Measurements from ENCODE around the gene LRRC52. TPM values are rescaled to one million over a fixed set of nuclear protein-coding genes. Genes with fewer than 3 reads are reported as not detected.

Gene LRRC52
- total RNA-seq, 6 experiments from 2014 or later = not detected

GRCh38 chr1:165497069-165498013, 46.5 kb upstream of the LRRC52 start:
- TF ChIP-seq CTCF (IDR thresholded peaks at IDR 0.05) = no peak
- H3K36me3 Mint-ChIP-seq (ENCODE audit: low read depth) = no peaks in the 10 kb centered on the region

GRCh38 chr1:165501330-165501969, 42.4 kb upstream of the LRRC52 start:
- no peak overlapping the region for H3K4me3 Mint-ChIP-seq
- H3K27me3 Mint-ChIP-seq (ENCODE audit: insufficient read depth) = peaks cover 3% of the 10 kb centered on the region

More at GRCh38 chr1:165497069-165498013, 46.5 kb upstream of the LRRC52 start:
- Mint-ChIP-seq H3K4me3 (no peak overlapping the region), H3K27ac (no peak overlapping the region), H3K9me3 (no peaks in the 10 kb centered on the region), H3K4me1 (ENCODE audit: low read depth) (no peaks in the 10 kb centered on the region), H3K27me3 (ENCODE audit: insufficient read depth) (no peaks in the 10 kb centered on the region; the same call in none of the 2 replicates)
- DNase-seq = no peak

DNA sequence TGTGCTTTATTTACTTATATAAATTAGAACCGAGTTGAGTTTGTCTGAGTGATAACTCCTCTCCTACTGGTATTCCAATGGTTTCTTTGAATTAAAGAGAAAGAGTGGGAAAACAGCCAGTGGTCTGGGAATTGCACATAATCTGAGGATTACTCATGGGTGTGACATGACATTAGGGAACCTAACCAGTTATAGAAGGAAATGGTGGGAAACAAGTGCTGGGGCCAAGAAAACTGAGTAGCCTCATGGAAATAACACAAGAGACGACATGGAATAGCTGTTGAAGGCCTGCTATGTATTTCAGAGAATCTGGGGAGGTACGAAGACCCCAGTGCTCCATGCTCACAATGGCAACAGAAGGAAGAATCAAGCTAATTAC, 41.8 kb upstream of the LRRC52 start:
- no peak overlapping the region for H3K27ac Mint-ChIP-seq
- no peaks in the 10 kb centered on the region for H3K9me3 Mint-ChIP-seq
- no peak overlapping the region for H3K4me3 Mint-ChIP-seq
- DNase-seq = no peak
- H3K27me3 Mint-ChIP-seq (ENCODE audit: insufficient read depth) = peaks cover 3% of the 10 kb centered on the region
- TF ChIP-seq CTCF (IDR thresholded peaks at IDR 0.05) = no peak
- no peaks in the 10 kb centered on the region for H3K36me3 Mint-ChIP-seq (ENCODE audit: low read depth)
- H3K4me1 Mint-ChIP-seq (ENCODE audit: low read depth) = no peaks in the 10 kb centered on the region

More at GRCh38 chr1:165501330-165501969, 42.4 kb upstream of the LRRC52 start:
- H3K36me3 Mint-ChIP-seq (ENCODE audit: low read depth) = no peaks in the 10 kb centered on the region
- DNase-seq = no peak
- no peaks in the 10 kb centered on the region for H3K9me3 Mint-ChIP-seq
- H3K27ac Mint-ChIP-seq = no peak overlapping the region
- TF ChIP-seq CTCF (IDR thresholded peaks at IDR 0.05) = no peak
- H3K4me1 Mint-ChIP-seq (ENCODE audit: low read depth) = no peaks in the 10 kb centered on the region

GRCh38 chr1:165507570-165507969, 36.2 kb upstream of the LRRC52 start:
- no peaks in the 10 kb centered on the region for H3K4me1 Mint-ChIP-seq (ENCODE audit: low read depth)

GRCh38 chr1:165508291-165508690, 35.5 kb upstream of the LRRC52 start:
- H3K9me3 Mint-ChIP-seq = no peaks in the 10 kb centered on the region
- peaks cover 4% of the 10 kb centered on the region for H3K27me3 Mint-ChIP-seq (ENCODE audit: insufficient read depth)

More at GRCh38 chr1:165507570-165507969, 36.2 kb upstream of the LRRC52 start:
- H3K36me3 Mint-ChIP-seq (ENCODE audit: low read depth) = no peaks in the 10 kb centered on the region
- DNase-seq = no peak
- H3K9me3 Mint-ChIP-seq = no peaks in the 10 kb centered on the region
- no peak for TF ChIP-seq CTCF (IDR thresholded peaks at IDR 0.05)
- peaks cover 2% of the 10 kb centered on the region; the same call in 1 of the 2 replicates for H3K27me3 Mint-ChIP-seq (ENCODE audit: insufficient read depth)
- H3K4me3 Mint-ChIP-seq = no peak overlapping the region
- H3K27ac Mint-ChIP-seq = no peak overlapping the region

More at GRCh38 chr1:165508291-165508690, 35.5 kb upstream of the LRRC52 start:
- Mint-ChIP-seq H3K27ac (no peak overlapping the region), H3K4me1 (ENCODE audit: low read depth) (no peaks in the 10 kb centered on the region), H3K4me3 (no peak overlapping the region), H3K36me3 (ENCODE audit: low read depth) (no peaks in the 10 kb centered on the region)
- TF ChIP-seq CTCF (IDR thresholded peaks at IDR 0.05) = no peak
- DNase-seq = no peak
